Mononuclear cell (primary cell): Measurements from ENCODE around the gene PCBP1. TPM values are rescaled to one million over a fixed set of nuclear protein-coding genes. Genes with fewer than 3 reads are reported as not detected.

Experiments
- H3K27me3 ChIP-seq: 2 replicates; pipeline ENCODE4 v1.6.0; 2011; ENCODE audit warnings: low read length, control low read depth; ENCODE audit not compliant: insufficient read depth
- H3K4me1 ChIP-seq: 2 replicates; pipeline ENCODE4 v1.5.1; 2011; ENCODE audit warnings: mild to moderate bottlenecking, low read length, control low read depth; ENCODE audit not compliant: insufficient read depth
- H3K4me3 ChIP-seq: 2 replicates; pipeline ENCODE4 v1.5.1; 2011; ENCODE audit warnings: mild to moderate bottlenecking, low read length, moderate library complexity
- H3K9me3 ChIP-seq: 2 replicates; pipeline ENCODE4 v1.5.1; 2011; ENCODE audit warnings: low read depth, mild to moderate bottlenecking, control low read depth, low read length
- total RNA-seq: library from RNA; depleted of rRNA; stranded (reverse); fragments of >200 nt; gene quantifications from one replicate; pipeline ENCODE4 v1.2.3, GENCODE V29; 2012

PCBP1 gene
- total RNA-seq, 1 donor: 91.0 TPM

- no peak overlapping the region for H3K4me3 ChIP-seq
Observed at GRCh38 chr2:70068119-70068518, 19.2 kb upstream of the PCBP1 start.

GRCh38 chr2:70069049-70069448 is 18.2 kb upstream of the PCBP1 start:
- no peaks in the 10 kb centered on the region for H3K27me3 ChIP-seq
- no peaks in the 10 kb centered on the region for H3K9me3 ChIP-seq
- H3K4me1 ChIP-seq: peaks cover 34% of the 10 kb centered on the region
- no peak overlapping the region for H3K4me3 ChIP-seq

More at GRCh38 chr2:70068119-70068518, 19.2 kb upstream of the PCBP1 start:
- Histone ChIP-seq H3K27me3 (no peaks in the 10 kb centered on the region), H3K9me3 (no peaks in the 10 kb centered on the region), H3K4me1 (peaks cover 34% of the 10 kb centered on the region)

- H3K27me3 ChIP-seq: no peaks in the 10 kb centered on the region
- peaks cover 34% of the 10 kb centered on the region for H3K4me1 ChIP-seq
- H3K4me3 ChIP-seq: no peak overlapping the region
- no peaks in the 10 kb centered on the region for H3K9me3 ChIP-seq
Observed at GRCh38 chr2:70070542-70071268, 16.6 kb upstream of the PCBP1 start.

- no peaks in the 10 kb centered on the region for H3K27me3 ChIP-seq
- no peak overlapping the region for H3K4me3 ChIP-seq
Observed at GRCh38 chr2:70073493-70073892, 13.8 kb upstream of the PCBP1 start.

GRCh38 chr2:70078384-70078783 is 8.9 kb upstream of the PCBP1 start:
- H3K4me3 ChIP-seq: no peak overlapping the region
- H3K4me1 ChIP-seq: peaks cover 31% of the 10 kb centered on the region
- H3K9me3 ChIP-seq: no peaks in the 10 kb centered on the region
- no peaks in the 10 kb centered on the region for H3K27me3 ChIP-seq

More at GRCh38 chr2:70073493-70073892, 13.8 kb upstream of the PCBP1 start:
- peaks cover 30% of the 10 kb centered on the region for H3K4me1 ChIP-seq
- no peaks in the 10 kb centered on the region for H3K9me3 ChIP-seq

- no peak overlapping the region for H3K4me3 ChIP-seq
- H3K27me3 ChIP-seq: no peaks in the 10 kb centered on the region
- no peaks in the 10 kb centered on the region for H3K9me3 ChIP-seq
- peaks cover 53% of the 10 kb centered on the region for H3K4me1 ChIP-seq
Observed at GRCh38 chr2:70080610-70081200, 6.6 kb upstream of the PCBP1 start.

- no peak overlapping the region for H3K4me3 ChIP-seq
- no peaks in the 10 kb centered on the region for H3K27me3 ChIP-seq
- H3K4me1 ChIP-seq: peaks cover 58% of the 10 kb centered on the region
Observed at GRCh38 chr2:70081221-70081620, 6.1 kb upstream of the PCBP1 start.

GRCh38 chr2:70083344-70084156 is 3.7 kb upstream of the PCBP1 start:
- no peak overlapping the region for H3K4me3 ChIP-seq
- peaks cover 57% of the 10 kb centered on the region for H3K4me1 ChIP-seq
- H3K27me3 ChIP-seq: no peaks in the 10 kb centered on the region
- no peaks in the 10 kb centered on the region for H3K9me3 ChIP-seq

More at GRCh38 chr2:70081221-70081620, 6.1 kb upstream of the PCBP1 start:
- H3K9me3 ChIP-seq: no peaks in the 10 kb centered on the region

- H3K27me3 ChIP-seq: no peaks in the 10 kb centered on the region
- H3K4me1 ChIP-seq: peaks cover 61% of the 10 kb centered on the region
- H3K4me3 ChIP-seq: peak overlapping the region; percentile 99
- no peaks in the 10 kb centered on the region for H3K9me3 ChIP-seq
Observed at GRCh38 chr2:70084973-70085710, 2.1 kb upstream of the PCBP1 start.

- peak overlapping the region; percentile 99 for H3K4me3 ChIP-seq
- H3K27me3 ChIP-seq: no peaks in the 10 kb centered on the region
- H3K4me1 ChIP-seq: peaks cover 66% of the 10 kb centered on the region
- H3K9me3 ChIP-seq: no peaks in the 10 kb centered on the region
Observed at GRCh38 chr2:70085711-70086277, 1.5 kb upstream of the PCBP1 start.

GRCh38 chr2:70086278-70086837 is 919 bp upstream of the PCBP1 start:
- Histone ChIP-seq H3K27me3 (no peaks in the 10 kb centered on the region), H3K4me3 (peak overlapping the region; percentile 99), H3K9me3 (no peaks in the 10 kb centered on the region), H3K4me1 (peaks cover 66% of the 10 kb centered on the region)

GRCh38 chr2:70087702-70088597 is 673 bp downstream of the PCBP1 start:
- Histone ChIP-seq H3K4me1 (peaks cover 71% of the 10 kb centered on the region), H3K4me3 (peak overlapping the region; percentile 99), H3K9me3 (no peaks in the 10 kb centered on the region), H3K27me3 (no peaks in the 10 kb centered on the region)

- Histone ChIP-seq H3K4me1 (peaks cover 71% of the 10 kb centered on the region), H3K9me3 (no peaks in the 10 kb centered on the region), H3K27me3 (no peaks in the 10 kb centered on the region), H3K4me3 (peak overlapping the region; percentile 99)
Observed at GRCh38 chr2:70088598-70089219, 1.4 kb downstream of the PCBP1 start.
